Measurements from ENCODE around the gene GLS. TPM values are rescaled to one million over a fixed set of nuclear protein-coding genes. Genes with fewer than 3 reads are reported as not detected.
A peak's percentile ranks its signal among the peaks of the same experiment; 100 is the strongest.
"Not testable (repeated sequence)": the region's sequence is repeated elsewhere in the genome, so short reads cannot be mapped to it uniquely, and the experiment has no call there.

The GLS gene
- total RNA-seq, 1 donor from 2014 or later: 192 TPM

DNA sequence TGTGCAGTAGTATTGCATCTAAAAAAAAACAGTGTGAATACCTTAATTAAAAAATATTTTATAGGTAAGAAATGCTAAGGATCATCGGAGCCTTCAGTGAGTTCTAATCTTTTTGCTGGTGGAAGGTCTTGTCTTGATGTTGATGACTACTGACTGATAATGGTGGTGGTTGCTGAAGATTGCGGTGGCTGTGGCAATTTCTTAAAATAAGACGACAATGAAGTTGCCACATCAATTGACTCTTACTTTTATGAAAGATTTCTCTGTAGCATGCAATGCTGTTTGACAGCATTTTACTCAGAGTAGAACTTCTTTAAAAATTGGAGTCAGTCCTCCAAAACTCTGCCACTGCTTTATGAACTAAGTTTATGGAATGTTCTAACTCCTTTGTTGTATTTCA, 36.2 kb downstream of the GLS start:
- DNase-seq (ENCODE audit: low spot score in 2 of 2) (no peak), FAIRE-seq (no peak)

DNA sequence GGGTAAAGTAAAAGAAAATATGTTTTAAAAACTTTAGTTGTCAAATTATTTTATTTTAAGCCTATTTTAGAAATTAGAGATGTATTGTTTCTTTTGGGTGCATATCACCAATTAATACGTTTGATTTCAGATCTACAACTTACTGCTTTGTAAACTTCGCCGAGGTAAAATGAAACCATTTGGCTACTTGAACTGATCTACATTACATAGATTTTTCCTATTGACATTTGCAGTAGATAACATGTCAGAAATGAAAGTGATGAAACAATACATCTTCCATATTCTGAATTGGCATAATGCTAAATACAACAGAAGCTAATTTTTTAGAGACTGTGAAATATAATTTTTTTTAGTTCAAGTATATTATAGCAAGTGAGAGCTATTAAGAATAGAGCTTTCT, 39.5 kb downstream of the GLS start:
- DNase-seq (ENCODE audit: low spot score in 2 of 2) (no peak), FAIRE-seq (no peak)

DNA sequence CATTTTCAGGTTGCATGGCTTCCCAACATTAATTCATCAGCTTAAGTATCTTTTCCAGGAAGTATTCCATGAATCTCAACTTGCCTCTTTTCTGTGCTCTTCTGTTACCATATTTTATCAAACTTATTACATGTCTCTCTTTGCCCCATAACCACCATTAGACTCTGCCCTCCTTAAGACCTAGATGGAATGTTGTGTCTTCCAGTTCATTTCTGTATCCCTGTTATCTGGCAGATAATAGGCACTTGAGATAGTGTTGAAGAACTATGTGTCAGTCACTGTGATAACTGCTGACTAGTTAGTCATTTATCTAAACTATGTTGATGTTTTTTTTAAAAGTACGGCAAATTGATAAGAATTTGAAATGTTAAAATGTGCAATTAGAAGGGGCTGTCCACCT, 41.8 kb downstream of the GLS start:
- FAIRE-seq (no peak), DNase-seq (ENCODE audit: low spot score in 2 of 2) (no peak)

DNA sequence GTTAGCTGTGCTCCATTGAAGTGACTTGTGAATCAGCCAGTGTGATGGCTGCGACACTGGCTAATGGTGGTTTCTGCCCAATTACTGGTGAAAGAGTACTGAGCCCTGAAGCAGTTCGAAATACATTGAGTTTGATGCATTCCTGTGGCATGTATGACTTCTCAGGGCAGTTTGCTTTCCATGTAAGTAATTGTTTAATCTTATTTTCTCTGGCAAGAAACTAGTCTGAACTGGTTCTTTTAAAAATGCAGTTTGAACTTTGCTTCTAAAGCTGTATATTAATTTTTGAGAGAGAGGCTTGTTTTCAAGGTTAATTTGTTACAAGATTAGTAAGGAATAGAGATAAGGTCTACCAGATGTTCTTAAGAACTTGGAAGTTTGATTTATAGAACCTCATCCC, 46.7 kb downstream of the GLS start:
- DNase-seq (ENCODE audit: low spot score in 2 of 2) (no peak), FAIRE-seq (no peak)

DNA sequence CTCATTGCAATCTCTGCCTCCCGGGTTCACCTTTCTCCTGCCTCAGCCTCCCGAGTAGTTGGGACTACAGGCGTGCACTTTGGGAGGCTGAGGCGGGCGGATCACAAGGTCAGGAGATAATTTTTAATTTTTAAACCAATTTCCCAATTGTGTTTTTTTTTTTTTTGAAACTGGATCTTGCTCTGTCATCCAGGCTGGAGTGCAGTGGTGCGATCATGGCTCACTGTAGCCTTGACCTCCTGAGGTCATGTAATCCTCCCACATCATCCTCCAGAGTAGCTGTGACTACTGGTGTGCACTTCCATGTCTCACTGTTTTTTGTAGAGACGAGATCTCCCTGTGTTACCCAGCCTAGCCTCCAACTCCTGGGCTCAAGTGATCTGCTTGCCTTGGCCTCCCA, 49.3 kb downstream of the GLS start:
- no peak for FAIRE-seq
- DNase-seq (ENCODE audit: low spot score in 2 of 2): no peak

DNA sequence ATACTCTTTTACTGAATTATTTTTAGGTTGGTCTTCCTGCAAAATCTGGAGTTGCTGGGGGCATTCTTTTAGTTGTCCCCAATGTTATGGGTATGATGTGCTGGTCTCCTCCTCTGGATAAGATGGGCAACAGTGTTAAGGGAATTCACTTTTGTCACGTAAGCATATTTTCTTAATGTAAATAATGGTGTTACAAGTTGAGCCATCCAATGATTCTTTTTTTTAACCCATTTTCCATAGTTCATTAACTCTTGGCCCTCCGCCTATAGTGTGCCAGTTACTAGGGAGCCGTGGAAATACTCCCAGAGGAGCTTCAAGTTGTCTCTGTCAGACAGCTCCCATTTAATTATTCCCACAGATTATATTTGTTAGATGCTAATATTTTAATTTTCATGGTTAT, 49.8 kb downstream of the GLS start:
- no peak for FAIRE-seq
- no peak for DNase-seq (ENCODE audit: low spot score in 2 of 2)

DNA sequence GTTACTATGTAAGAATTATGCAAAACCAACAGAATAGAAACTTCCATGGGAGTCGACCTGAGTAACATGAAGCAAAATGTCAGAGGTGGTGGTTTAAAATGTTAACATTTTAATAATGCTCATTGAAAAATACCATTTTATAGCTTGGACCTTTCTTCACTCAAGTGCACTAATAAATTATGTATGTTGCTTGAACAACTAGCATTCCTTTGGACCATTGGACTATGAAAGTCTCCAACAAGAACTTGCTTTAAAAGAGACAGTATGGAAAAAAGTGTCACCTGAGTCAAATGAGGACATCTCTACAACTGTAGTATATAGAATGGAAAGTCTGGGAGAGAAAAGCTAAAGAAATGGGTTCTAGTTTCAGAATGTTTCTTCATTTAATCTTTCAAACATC, 51.9 kb downstream of the GLS start:
- no peak for FAIRE-seq
- DNase-seq (ENCODE audit: low spot score in 2 of 2): no peak

DNA sequence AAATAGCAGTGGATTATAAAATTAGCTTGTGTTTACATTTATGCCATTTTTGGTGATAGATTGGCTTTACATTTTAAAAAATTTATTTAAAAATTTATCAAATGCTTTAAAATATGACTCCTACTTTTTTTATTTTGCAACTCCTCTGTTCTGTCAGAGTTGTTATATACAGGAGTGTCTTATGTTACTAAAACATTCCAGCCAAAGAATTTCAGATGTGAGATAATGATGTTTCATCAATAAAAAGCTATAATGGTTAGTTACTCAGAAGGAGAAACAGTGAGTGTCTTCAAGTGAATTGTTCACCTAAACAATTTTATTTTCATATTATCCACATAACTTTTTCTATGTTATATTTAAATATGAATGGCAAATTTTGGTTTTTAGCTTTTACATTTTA, 52.7 kb downstream of the GLS start:
- DNase-seq (ENCODE audit: low spot score in 2 of 2) (no peak), FAIRE-seq (no peak)

DNA sequence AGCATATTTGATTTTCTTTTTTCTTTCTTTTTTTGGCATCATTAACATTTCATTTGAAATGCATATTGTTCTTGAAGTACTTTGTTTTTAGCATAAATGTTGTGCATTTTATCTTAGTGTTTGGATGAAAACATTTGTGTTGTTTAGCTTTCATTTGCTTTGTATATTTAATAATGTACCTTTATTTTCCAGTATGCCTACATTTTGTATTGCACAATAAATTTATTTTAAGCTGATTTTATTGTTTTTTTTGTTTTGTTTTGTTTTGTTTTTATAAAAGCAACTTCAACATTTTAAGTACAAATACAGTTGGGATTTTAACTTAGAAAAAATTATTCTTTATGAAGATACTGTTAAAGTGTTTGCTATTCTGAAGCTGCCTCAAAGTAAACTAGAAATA, 54.4 kb downstream of the GLS start:
- no peak for DNase-seq (ENCODE audit: low spot score in 2 of 2)
- peak; percentile 58 for FAIRE-seq

DNA sequence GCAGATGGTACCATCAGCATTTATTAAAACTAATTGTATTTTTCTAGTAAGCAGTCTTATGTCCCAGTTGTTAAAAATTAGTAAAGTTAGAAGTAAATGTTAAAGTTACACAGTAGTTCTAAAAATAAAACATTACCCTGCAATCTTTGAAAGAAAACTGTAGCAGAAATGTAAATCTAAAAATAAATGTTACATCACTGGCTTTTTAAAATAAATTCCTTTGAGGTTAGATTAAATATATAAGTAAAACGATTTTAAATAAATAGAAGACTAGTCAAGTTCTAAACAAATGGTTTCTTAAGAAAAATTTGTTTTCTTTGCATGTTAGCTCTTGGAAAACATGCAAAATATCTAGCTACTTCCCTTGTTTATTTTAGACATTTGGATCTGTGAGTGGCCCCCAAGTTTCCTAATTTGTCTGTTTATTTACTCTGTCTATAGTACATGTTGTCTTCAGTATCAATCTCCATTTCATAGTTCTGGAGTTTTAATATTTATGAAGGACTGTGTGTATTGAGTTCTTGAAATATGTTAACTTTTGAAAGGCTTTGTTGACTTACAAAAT, 58.2 kb downstream of the GLS start:
- peak; percentile 19 for FAIRE-seq

DNA sequence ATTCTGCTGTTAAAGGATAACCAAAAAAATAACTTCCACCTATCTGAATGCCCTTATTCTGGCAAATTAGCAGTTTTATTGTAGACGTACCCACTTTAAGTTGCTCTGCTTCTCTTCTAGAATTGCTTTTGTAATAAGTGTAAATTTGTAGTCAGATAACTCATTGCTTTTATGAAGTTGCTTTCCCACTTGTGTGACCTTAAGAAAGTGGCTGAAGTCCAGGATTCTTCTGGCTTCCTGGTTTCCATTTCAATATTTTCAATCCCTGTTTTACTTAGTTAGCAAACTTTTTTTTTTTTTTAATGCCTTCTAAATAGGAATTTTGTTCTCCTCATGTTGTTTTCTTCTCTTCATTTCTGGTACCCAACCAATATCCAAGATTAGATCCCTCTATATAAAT, 59.8 kb downstream of the GLS start:
- FAIRE-seq (no peak), DNase-seq (ENCODE audit: low spot score in 2 of 2) (no peak)

More for the DNA sequence above, 58.2 kb downstream of the GLS start:
- DNase-seq (ENCODE audit: low spot score in 2 of 2): no peak

DNA sequence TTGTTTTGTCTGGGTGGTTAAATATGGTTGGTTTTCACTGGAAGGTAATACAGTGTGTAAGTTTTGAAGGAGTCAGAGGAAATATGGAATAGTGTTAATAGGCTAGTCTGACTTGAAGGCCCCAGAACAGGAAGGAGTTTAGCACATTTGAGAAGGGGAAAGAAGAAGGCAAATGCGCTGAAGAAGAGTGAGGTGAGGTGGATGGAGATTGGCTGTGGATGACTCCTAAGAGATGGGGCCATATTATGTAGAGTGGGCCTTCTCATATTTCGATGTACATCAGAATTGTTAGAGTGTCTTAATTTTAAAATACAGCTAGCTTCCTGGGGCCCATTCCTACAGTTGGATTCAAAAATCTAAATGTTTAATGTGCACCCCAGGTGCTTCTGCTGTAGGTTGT, 61.0 kb downstream of the GLS start:
- FAIRE-seq (no peak), DNase-seq (ENCODE audit: low spot score in 2 of 2) (no peak)

DNA sequence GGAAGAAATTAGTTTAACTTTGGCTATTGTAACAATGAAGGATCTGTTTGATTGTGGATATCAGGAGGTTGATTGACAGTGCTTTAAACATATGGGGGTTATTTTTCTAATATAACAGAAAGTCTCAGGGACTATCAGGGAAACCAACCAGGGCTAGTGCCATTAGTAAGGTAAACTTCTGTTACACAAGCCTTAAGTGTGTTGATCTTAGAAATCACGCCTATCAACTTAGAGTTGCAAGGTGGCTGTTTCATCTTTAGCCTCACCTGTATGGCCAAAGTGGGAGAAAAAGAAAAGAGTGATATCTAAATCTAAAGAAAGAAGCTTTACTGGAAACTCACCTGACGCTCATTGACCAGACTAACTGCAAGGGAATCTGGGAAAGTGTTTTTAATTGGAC, 62.1 kb downstream of the GLS start:
- FAIRE-seq (no peak), DNase-seq (ENCODE audit: low spot score in 2 of 2) (no peak)

DNA sequence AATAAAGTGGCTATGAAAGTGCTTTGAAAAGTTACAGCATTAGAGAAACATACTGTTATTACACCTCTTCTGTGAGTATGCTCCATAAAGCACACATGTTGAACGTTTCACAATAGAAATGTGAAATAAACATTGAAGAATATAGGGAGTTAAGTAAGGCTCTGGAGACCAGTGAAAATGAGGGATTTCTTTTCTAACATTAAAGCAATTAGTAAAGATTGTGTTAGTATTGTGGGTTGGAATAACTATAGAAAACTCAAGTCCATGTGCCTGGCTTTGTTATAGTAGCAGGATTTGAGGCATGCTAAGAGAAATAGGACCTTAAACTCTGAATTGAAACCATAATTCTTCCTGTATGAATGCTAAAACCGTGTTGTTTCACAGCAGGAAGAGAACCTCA, 63.1 kb downstream of the GLS start:
- no peak for DNase-seq (ENCODE audit: low spot score in 2 of 2)
- FAIRE-seq: no peak

DNA sequence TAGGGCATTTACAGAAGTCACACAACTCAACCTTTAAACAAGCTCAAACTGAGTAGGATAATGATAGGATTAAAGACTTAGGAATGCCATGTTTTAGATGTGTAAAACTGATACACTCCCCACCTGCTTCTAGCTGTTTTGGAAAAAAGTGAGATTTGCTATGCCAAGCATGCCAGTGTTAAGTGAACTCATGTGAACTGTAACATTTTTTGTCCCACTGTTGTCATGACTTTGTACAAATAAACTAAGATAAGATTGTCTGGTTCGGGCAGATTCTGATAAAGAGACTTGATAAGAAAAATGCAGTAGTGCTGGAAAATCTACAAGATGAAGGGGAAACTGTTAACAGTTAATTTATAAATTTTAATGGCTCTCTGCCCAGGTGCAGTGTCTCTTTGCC, 66.5 kb downstream of the GLS start:
- DNase-seq (ENCODE audit: low spot score in 2 of 2) (no peak), FAIRE-seq (no peak)

DNA sequence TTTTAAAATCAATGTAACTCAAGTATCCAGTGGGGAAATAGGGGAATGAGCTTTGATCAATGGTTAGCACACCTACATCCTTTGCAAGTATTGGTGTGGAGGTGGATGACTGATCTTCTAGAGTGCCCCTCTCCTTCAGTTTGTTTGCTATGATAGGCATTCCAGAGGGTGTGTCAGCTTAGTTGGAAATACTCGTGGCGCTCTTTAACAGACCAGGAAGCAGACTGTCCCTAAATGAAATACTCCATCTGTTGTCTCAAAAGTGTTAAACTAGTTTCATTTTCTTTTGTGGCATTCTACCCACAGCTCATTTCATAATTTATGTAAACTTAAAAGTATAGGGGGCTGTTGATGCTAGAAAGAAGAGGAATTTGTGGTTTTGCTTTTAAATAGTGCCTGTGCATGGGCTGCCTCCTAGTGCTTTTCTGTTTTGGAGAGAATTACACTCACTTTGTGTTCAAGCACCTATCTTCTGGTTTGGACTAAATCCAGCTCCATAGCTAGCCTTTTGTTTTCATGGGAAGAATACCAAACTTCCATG, 67.2 kb downstream of the GLS start:
- no peak for DNase-seq (ENCODE audit: low spot score in 2 of 2)
- FAIRE-seq: no peak

DNA sequence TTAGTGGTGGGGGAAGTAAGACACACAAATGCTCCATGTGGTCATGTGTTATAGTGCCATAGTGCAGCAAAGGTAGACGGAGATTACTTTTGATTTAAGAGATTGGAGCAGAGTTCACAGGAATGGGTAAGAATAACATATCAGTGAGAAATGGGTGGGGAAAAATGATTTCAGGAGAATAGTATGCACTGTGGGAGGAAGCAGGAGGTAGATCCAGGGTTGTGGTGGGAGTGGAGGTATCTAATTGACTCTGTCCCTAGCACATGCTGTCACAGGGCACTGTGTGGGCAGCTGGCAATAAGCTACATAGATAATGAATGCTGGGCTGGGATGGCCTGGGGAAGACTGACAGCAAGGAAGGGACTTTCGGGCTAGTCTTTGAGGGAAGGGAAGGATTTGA, 68.0 kb downstream of the GLS start:
- no peak for DNase-seq (ENCODE audit: low spot score in 2 of 2)
- FAIRE-seq: no peak

DNA sequence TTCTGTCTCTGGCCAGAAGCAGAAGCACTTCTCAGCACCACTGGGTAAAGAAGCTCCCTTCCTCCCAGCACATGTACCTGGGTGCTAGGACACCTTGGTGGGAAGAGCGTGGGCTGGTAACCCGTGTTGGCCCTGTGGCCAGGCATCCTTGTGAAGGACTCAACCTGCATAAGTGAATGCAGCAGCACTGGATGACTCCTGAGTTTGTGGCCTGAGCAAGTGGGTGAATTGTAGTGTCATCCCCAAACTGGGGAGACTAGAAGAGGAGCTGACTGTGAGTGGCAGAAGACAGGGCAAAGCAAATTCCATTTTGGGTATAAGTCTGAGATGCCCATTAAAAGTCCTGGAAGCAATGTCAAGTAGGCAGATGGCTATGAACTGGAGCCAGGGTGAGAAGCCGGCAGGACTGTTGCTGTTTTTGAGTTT, 70.0 kb downstream of the GLS start:
- no peak for DNase-seq (ENCODE audit: low spot score in 2 of 2)
- FAIRE-seq: no peak

DNA sequence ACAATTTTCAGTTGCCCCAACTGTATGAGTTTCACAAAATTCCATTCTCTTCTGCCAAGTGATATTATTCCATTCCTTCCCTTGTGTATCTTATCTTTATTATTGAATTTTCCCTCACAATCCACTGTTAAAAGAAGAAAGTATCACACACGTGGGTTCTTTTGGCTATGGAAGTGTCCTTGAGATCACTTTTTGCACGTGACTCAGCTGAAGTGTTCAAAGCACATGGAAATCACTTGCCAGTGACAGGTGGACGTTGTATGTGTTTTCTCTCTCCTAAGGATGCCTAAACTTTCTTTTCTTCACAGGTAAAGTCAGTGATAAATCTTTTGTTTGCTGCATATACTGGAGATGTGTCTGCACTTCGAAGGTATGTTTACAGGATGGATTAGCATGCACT, 72.6 kb downstream of the GLS start:
- no peak for DNase-seq (ENCODE audit: low spot score in 2 of 2)
- FAIRE-seq: no peak

DNA sequence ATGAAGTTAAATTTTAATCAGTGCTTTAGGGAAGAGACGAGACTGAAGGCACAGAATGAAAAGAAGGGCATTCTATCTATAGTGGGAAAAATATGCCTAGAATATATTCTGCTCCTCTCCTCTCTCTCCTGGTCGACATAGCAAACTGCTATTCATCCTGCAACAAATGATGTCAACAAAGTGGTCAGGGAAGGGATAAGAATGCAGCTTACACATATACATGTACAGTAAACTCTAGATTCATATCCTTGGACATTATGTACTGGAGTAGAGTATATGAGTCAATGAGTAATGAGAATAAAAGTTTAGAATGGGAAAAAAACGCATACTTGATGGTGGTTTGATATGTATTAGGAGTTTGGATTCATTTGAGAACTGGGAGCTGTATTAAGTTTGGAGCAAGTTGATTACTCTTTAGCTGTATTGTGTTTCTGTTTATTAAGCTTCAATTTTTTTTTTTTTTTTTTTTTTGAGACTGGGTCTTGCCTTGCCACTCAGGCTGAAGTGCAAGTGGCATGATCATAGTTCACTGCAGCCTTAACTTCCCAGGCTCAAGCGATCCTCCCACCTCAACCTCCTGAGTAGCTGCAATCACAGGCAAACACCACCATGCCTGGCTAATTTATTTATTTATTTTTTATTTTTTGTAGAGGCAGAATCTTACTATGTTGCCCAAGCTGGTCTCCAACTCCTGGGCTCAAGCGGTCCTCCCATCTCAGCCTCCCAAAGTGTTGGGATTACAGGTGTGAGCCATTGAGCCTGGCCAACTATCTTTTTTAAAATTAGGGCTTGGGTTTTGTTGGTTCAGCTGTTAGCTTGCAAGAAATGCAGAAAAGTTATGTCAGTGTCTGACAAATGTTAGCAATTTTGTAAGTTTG, 79.5 kb downstream of the GLS start:
- FAIRE-seq (no peak), DNase-seq (ENCODE audit: low spot score in 2 of 2) (no peak)

DNA sequence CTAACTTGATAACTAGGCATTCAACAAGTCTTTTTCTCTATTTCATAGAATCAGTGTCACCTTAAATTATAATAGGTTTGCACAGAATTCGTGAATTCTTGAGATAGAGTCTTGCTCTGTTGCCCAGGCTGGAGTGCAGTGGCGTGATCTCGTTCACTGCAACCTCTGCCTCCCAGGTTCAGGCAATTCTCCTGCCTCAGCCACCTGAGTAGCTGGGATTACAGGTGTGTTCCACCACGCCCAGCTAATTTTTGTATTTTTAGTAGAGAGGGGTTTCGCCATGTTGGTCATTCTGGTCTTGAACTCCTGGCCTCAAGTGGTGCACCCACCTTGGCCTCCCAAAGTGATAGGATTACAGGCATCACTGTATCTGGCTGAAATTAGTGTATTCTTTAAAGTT, 80.5 kb downstream of the GLS start:
- not testable (repeated sequence) for DNase-seq (ENCODE audit: low spot score in 2 of 2); FAIRE-seq

DNA sequence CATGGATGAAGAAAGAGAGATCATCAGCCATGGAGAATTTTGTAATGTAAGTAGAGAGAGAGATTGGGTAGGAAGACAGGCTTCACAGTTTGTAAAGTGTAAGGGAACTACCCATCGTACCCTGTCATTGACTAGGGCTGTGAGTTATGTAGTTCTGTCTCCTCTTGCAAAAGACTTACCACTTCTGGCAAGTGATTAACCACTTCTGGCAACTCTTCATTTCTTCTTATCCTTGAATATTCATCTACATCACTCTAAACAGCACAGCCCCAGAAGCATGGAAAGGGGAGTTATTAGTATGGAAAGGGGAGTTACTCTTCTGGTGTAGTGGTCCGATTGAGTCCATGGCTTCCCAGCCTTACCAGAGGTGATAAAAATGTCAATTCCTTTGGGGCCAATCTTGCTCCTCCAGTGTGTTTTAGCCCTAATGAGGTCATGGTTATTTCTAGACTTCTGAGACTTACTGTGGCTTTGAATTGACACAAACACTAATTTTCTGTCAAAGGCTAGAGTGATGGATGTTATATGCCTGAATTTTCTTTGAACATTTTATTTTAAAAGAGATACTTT, 81.4 kb downstream of the GLS start:
- FAIRE-seq (no peak), DNase-seq (ENCODE audit: low spot score in 2 of 2) (no peak)
